HepG2 (cell line): ENCODE data around the gene ARHGAP25.

Source experiments
- SMAD3 ChIP-seq: sonication (generic); formaldehyde crosslinking; IDR thresholded peaks from 2 replicates; pipeline ENCODE4 v1.4.0; 2020; ENCODE audit warnings: missing genetic modification reagents
- ZFP1 ChIP-seq: IDR thresholded peaks from 2 replicates; pipeline ENCODE4 v1.6.1; 2016

- TF ChIP-seq SMAD3 (CRISPR knock-in tag): no peak
- no peak for TF ChIP-seq ZFP1 (CRISPR knock-in tag)
Measured at GRCh38 chr2:68727683-68728375, 6.8 kb upstream of the ARHGAP25 start.
